GM21576 (cell line): ENCODE results near the gene HSD17B8.

ENCODE experiments used
- ATAC-seq: cut with Tn5 transposase; IDR thresholded peaks from one replicate; pipeline ENCODE4 v1.9.1; 2021; ENCODE audit warnings: mild to moderate bottlenecking, moderate library complexity; ENCODE audit not compliant: unreplicated experiment

Gene HSD17B8

GRCh38 chr6:33204415-33205190 lies at the start of gene HSD17B8:
Gene HSD17B8 (plus strand): TSS chr6:33204655. CDS start chr6:33204669, 14 bp downstream.
- ATAC-seq = peak; percentile 43

GRCh38 chr6:33156561-33156960 lies 47.9 kb upstream of the HSD17B8 start:
- ATAC-seq = no peak

GRCh38 chr6:33156964-33157363 lies 47.5 kb upstream of the HSD17B8 start:
- no peak for ATAC-seq

GRCh38 chr6:33160096-33160495 lies 44.4 kb upstream of the HSD17B8 start:
- no peak for ATAC-seq

GRCh38 chr6:33160728-33161344 lies 43.6 kb upstream of the HSD17B8 start:
- ATAC-seq = no peak

GRCh38 chr6:33161354-33162331 lies 42.8 kb upstream of the HSD17B8 start:
- ATAC-seq = peak; percentile 62

GRCh38 chr6:33163540-33163939 lies 40.9 kb upstream of the HSD17B8 start:
- ATAC-seq = no peak

- no peak for ATAC-seq
Measured at GRCh38 chr6:33164176-33164575, 40.3 kb upstream of the HSD17B8 start.

GRCh38 chr6:33164665-33165373 lies 39.6 kb upstream of the HSD17B8 start:
- ATAC-seq = no peak

GRCh38 chr6:33165581-33166258 lies 38.7 kb upstream of the HSD17B8 start:
- no peak for ATAC-seq

- no peak for ATAC-seq
Measured at GRCh38 chr6:33166363-33166762, 38.1 kb upstream of the HSD17B8 start.

GRCh38 chr6:33166811-33167210 lies 37.6 kb upstream of the HSD17B8 start:
- ATAC-seq = no peak

GRCh38 chr6:33167374-33168283 lies 36.8 kb upstream of the HSD17B8 start:
- ATAC-seq = no peak

- ATAC-seq = no peak
Measured at GRCh38 chr6:33168284-33168601, 36.2 kb upstream of the HSD17B8 start.

GRCh38 chr6:33168639-33169038 lies 35.8 kb upstream of the HSD17B8 start:
- ATAC-seq = no peak

- ATAC-seq = no peak
Measured at GRCh38 chr6:33169291-33170175, 34.9 kb upstream of the HSD17B8 start.

- no peak for ATAC-seq
Measured at GRCh38 chr6:33170176-33171015, 34.1 kb upstream of the HSD17B8 start.
